HUDEP-2 (cell line): ENCODE results near the gene BTBD16.

ENCODE experiments used
- DNase-seq, 76 experiments: peaks; one replicate each; lab custom pipeline; 2025; ENCODE audit not compliant: unreplicated experiment in 76 of 76; lab: John Stamatoyannopoulos, UW

Gene BTBD16

GRCh38 chr10:122336332-122336731 lies 65.2 kb downstream of the BTBD16 start:
- no peak for DNase-seq

- DNase-seq = no peak
These were observed 65.9 kb downstream of the BTBD16 start for GRCh38 chr10:122336961-122337360.

- DNase-seq = no peak
These were observed 67.7 kb downstream of the BTBD16 start for GRCh38 chr10:122338609-122339441.

GRCh38 chr10:122341141-122341810 lies 70.2 kb downstream of the BTBD16 start:
- no peak for DNase-seq

- DNase-seq = peak in 23 of 76 experiments; percentile 0 to 52 (median 15)
These were observed 71.4 kb downstream of the BTBD16 start for GRCh38 chr10:122342293-122343134.

GRCh38 chr10:122343135-122343800 lies 72.2 kb downstream of the BTBD16 start:
- DNase-seq = no peak

- DNase-seq = no peak
These were observed 72.8 kb downstream of the BTBD16 start for GRCh38 chr10:122343936-122344335.

- no peak for DNase-seq
These were observed 73.7 kb downstream of the BTBD16 start for GRCh38 chr10:122344741-122345258.

- no peak for DNase-seq
These were observed 75.3 kb downstream of the BTBD16 start for GRCh38 chr10:122346326-122346950.

GRCh38 chr10:122347170-122347841 lies 76.2 kb downstream of the BTBD16 start:
- peak in 1 of 76 experiments; percentile 7 for DNase-seq

- DNase-seq = no peak
These were observed 77.4 kb downstream of the BTBD16 start for GRCh38 chr10:122348512-122348911.

GRCh38 chr10:122348935-122349361 lies 77.9 kb downstream of the BTBD16 start:
- no peak for DNase-seq

GRCh38 chr10:122349758-122350369 lies 78.8 kb downstream of the BTBD16 start:
- DNase-seq = no peak

GRCh38 chr10:122350893-122351292 lies 79.8 kb downstream of the BTBD16 start:
- DNase-seq = no peak

GRCh38 chr10:122352817-122353525 lies 81.9 kb downstream of the BTBD16 start:
- DNase-seq = no peak

- no peak for DNase-seq
These were observed 83.3 kb downstream of the BTBD16 start for GRCh38 chr10:122354383-122354782.

- DNase-seq = no peak
These were observed 86.6 kb downstream of the BTBD16 start for GRCh38 chr10:122357685-122358084.

GRCh38 chr10:122359621-122360020 lies 88.5 kb downstream of the BTBD16 start:
- DNase-seq = no peak
